Stomach (tissue), 4 donors: ENCODE measurements around the gene SYT14.

Source experiments
- CTCF ChIP-seq, 7 experiments: fragments of 450-650 bp in 4 of 7; fragments of 200-600 bp in 3 of 7; sonication (generic) in 3 of 7; IDR thresholded peaks; one replicate each; pipeline ENCODE4 v1.5.1; 2016 to 2019; ENCODE audit warnings: antibody characterized with exemption in 7 of 7, control low read depth in 2 of 7, mild to moderate bottlenecking in 1 of 7
- POLR2A ChIP-seq, 4 donors: fragments of 450-650 bp; IDR thresholded peaks; one replicate each; pipeline ENCODE4 v1.6.1; 2016; ENCODE audit warnings: antibody characterized with exemption in 4 of 4, control low read depth in 2 of 4, mild to moderate bottlenecking in 1 of 4, moderate library complexity in 1 of 4
- POLR2AphosphoS5 ChIP-seq, 3 donors: sonication (generic); formaldehyde crosslinking; IDR thresholded peaks; one replicate each; pipeline ENCODE4 v1.6.1; 2016; ENCODE audit warnings: antibody characterized with exemption in 3 of 3

DNA sequence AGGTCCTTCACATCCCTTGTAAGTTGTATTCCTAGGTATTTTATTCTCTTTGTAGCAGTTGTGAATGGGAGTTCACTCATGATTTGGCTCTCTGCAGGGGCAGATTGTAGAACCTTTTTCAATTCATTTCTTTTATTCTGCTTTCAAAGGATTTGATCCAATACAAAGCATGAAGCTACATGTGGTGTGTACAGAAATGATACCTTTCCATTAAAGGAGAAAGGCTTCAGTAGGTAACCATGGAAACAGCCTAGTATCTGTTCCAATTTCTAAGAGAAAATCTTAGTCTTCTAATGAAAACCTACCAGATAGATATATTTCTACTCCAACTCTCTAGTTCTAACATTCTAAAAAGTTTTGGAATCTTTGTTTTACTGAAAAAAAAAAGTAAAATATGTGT lies 105.0 kb downstream of the SYT14 start:
- TF ChIP-seq CTCF (IDR thresholded peaks at IDR 0.05) = no peak
- no peak for TF ChIP-seq POLR2A (IDR thresholded peaks at IDR 0.05)
- no peak for TF ChIP-seq POLR2AphosphoS5 (IDR thresholded peaks at IDR 0.05)
